Measurements from ENCODE around the gene PKN2.

Gene PKN2

DNA sequence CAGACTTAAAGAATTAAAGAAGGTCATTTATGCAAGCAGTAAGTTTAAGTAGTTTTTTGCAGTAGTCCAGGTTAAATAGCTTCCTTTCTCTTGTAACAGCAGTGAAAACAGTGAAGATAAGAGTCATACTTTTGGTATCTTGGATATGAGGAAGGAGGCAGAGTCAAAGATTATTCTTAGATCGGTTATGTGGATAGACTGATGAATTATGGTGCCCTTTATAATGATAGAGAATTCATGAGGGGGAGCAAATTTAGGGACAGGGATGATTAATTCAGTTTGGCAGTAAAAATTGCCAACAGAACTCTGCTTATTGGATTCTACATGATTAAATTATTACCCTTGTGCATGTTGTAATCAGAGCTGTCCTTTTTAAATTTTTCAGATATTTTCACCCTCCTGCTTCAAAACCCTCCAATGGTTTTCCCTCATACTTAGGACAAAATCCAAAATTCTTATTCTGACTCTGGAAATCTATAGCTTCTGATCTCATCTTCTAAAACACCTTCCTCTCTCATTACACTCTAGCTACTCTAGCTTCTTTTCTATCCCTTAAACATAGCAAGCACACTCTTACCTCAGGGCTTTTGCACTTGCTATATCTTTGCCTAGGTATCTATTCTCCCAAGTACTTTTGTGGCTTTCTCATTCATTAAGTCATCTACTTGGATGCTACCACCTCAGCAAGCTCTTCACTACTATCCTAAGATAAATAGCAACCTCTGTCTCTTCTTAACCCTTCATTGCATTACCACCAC lies 79.8 kb downstream of the PKN2 start:
- peak overlapping the region; percentile 1 for H3K27ac ChIP-seq (ENCODE audit: poor library complexity, severe bottlenecking)
- no peaks in the 10 kb centered on the region for H3K27me3 ChIP-seq (ENCODE audit: insufficient read depth, poor library complexity, severe bottlenecking)
- no peak overlapping the region for H3K4me3 ChIP-seq (ENCODE audit: severe bottlenecking)
- ATAC-seq (ENCODE audit: low read depth): peak; percentile 55; the same call in 2 of the 3 replicates
- DNase-seq (ENCODE audit: low spot score): no peak
- H3K9me3 ChIP-seq (ENCODE audit: severe bottlenecking): no peaks in the 10 kb centered on the region
- H3K4me1 ChIP-seq (ENCODE audit: insufficient read depth, poor library complexity, severe bottlenecking): peaks cover 8% of the 10 kb centered on the region
- peaks cover 29% of the 10 kb centered on the region for H3K36me3 ChIP-seq (ENCODE audit: low read depth)
- TF ChIP-seq, protein P1, sequence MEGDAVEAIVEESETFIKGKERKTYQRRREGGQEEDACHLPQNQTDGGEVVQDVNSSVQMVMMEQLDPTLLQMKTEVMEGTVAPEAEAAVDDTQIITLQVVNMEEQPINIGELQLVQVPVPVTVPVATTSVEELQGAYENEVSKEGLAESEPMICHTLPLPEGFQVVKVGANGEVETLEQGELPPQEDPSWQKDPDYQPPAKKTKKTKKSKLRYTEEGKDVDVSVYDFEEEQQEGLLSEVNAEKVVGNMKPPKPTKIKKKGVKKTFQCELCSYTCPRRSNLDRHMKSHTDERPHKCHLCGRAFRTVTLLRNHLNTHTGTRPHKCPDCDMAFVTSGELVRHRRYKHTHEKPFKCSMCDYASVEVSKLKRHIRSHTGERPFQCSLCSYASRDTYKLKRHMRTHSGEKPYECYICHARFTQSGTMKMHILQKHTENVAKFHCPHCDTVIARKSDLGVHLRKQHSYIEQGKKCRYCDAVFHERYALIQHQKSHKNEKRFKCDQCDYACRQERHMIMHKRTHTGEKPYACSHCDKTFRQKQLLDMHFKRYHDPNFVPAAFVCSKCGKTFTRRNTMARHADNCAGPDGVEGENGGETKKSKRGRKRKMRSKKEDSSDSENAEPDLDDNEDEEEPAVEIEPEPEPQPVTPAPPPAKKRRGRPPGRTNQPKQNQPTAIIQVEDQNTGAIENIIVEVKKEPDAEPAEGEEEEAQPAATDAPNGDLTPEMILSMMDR (IDR thresholded peaks at IDR 0.05; ENCODE audit: poor library complexity, severe bottlenecking): no peak

DNA sequence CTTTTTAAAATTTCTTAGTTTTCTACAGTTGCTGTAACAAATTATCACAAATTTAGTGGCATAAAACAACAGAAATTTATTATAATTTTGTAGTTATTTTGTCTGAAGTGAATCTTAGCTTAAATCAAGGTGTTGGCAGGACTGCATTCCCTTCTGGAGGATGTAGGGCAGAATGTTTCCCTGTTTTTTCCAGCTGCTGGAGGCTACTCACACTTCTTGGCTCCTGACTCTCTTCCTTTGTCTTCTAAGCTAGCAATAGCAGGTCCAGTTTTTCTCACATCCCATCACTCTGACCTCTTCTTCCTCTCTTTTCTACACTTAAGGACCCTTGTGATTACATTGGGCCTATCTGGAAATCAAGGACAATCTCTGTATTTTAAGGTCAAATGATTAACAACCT lies 84.1 kb downstream of the PKN2 start:
- no peak; the same call in 2 of the 3 replicates for ATAC-seq (ENCODE audit: low read depth)
- H3K4me3 ChIP-seq (ENCODE audit: severe bottlenecking): no peak overlapping the region
- no peak for DNase-seq (ENCODE audit: low spot score)

DNA sequence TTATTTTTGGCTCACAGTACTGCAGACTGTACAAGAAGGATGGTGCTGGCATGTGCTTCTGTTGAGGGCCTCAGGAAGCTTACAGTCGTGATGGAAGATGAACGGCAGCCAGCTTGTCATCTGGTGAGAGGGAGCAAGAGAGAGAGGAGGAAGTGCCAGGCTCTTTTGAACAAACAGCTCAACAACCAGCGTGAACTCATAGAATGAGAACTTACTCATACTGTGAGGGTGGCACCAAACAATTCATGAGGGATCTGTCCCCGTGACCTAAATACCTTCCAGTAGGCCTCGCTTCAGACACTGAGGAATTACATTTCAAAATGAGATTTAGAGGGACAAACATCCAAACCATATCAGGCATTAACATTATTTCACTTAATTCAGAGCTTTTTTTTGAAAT lies 84.7 kb downstream of the PKN2 start:
- Histone ChIP-seq H3K4me3 (ENCODE audit: severe bottlenecking) (no peak overlapping the region), H3K27me3 (ENCODE audit: insufficient read depth, poor library complexity, severe bottlenecking) (no peaks in the 10 kb centered on the region), H3K36me3 (ENCODE audit: low read depth) (peaks cover 23% of the 10 kb centered on the region), H3K27ac (ENCODE audit: poor library complexity, severe bottlenecking) (no peak overlapping the region), H3K4me1 (ENCODE audit: insufficient read depth, poor library complexity, severe bottlenecking) (peaks cover 7% of the 10 kb centered on the region), H3K9me3 (ENCODE audit: severe bottlenecking) (no peaks in the 10 kb centered on the region)
- TF ChIP-seq, protein P1 (IDR thresholded peaks at IDR 0.05; ENCODE audit: poor library complexity, severe bottlenecking): no peak
- no peak for DNase-seq (ENCODE audit: low spot score)
- ATAC-seq (ENCODE audit: low read depth): no peak

More for the DNA sequence above, 84.1 kb downstream of the PKN2 start:
- H3K4me1 ChIP-seq (ENCODE audit: insufficient read depth, poor library complexity, severe bottlenecking): peaks cover 3% of the 10 kb centered on the region
- TF ChIP-seq, protein P1 (IDR thresholded peaks at IDR 0.05; ENCODE audit: poor library complexity, severe bottlenecking): no peak
- H3K9me3 ChIP-seq (ENCODE audit: severe bottlenecking): no peaks in the 10 kb centered on the region
- H3K36me3 ChIP-seq (ENCODE audit: low read depth): peaks cover 23% of the 10 kb centered on the region
- H3K27me3 ChIP-seq (ENCODE audit: insufficient read depth, poor library complexity, severe bottlenecking): no peaks in the 10 kb centered on the region
- H3K27ac ChIP-seq (ENCODE audit: poor library complexity, severe bottlenecking): no peak overlapping the region

DNA sequence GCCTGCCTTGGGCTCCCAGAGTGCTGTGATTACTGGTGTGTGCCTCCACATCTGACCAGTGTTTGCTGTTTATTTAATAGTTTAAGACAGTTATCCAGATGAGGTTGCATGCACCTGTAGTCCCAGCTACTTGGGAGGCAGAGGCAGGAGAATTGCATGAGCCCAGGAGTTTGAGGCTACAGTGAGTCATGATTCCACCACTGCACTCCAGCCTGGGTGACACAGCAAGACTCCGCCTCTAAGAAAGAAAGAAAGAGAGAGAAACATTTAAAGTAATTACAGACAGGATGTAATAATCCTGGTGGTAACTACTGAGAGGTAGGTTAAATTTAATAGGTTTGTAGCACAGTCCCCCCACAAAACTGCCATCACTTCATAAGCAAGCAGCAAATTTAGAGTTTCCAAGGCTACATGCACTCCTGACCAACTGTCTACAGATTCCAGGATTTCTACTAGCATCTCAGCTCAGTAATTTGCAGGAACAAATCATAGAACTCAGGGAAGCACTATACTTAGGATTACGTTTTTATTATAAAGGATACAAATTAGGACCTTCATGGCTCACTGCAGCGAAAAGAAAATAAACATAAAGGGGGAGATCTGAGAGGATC lies 89.6 kb downstream of the PKN2 start:
- no peak for DNase-seq (ENCODE audit: low spot score)
- Histone ChIP-seq H3K9me3 (ENCODE audit: severe bottlenecking) (no peaks in the 10 kb centered on the region), H3K4me3 (ENCODE audit: severe bottlenecking) (no peak overlapping the region), H3K27me3 (ENCODE audit: insufficient read depth, poor library complexity, severe bottlenecking) (no peaks in the 10 kb centered on the region), H3K27ac (ENCODE audit: poor library complexity, severe bottlenecking) (peak overlapping the region; percentile 96), H3K4me1 (ENCODE audit: insufficient read depth, poor library complexity, severe bottlenecking) (peaks cover 23% of the 10 kb centered on the region), H3K36me3 (ENCODE audit: low read depth) (peaks cover 49% of the 10 kb centered on the region)
- ATAC-seq (ENCODE audit: low read depth): peak; percentile 76
- TF ChIP-seq, protein P1 (IDR thresholded peaks at IDR 0.05; ENCODE audit: poor library complexity, severe bottlenecking): no peak

DNA sequence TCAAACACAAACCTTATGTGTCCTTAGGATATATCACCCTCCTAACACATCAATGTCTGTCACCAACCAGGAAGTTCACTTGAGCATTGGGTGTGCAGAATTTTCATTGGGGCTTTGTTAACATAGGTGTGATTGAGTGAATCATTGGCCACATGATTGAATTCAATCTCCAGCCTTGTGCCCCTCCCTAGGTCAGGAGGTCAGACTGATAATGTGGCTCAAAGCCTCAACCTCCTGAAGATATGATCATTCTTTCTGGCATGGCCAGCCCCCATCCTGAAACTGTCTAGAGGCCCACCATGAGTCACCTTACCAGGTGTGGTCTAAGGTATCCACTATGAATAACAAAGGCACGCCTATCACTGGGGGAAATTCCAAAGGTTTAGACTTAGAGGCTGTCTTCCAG lies 90.1 kb downstream of the PKN2 start:
- DNase-seq (ENCODE audit: low spot score) (peak; percentile 90), ATAC-seq (ENCODE audit: low read depth) (peak; percentile 96)
- Histone ChIP-seq H3K36me3 (ENCODE audit: low read depth) (peaks cover 49% of the 10 kb centered on the region), H3K4me3 (ENCODE audit: severe bottlenecking) (no peak overlapping the region), H3K9me3 (ENCODE audit: severe bottlenecking) (no peaks in the 10 kb centered on the region), H3K27ac (ENCODE audit: poor library complexity, severe bottlenecking) (peak overlapping the region; percentile 96), H3K4me1 (ENCODE audit: insufficient read depth, poor library complexity, severe bottlenecking) (peaks cover 23% of the 10 kb centered on the region), H3K27me3 (ENCODE audit: insufficient read depth, poor library complexity, severe bottlenecking) (no peaks in the 10 kb centered on the region)
- TF ChIP-seq, protein P1 (IDR thresholded peaks at IDR 0.05; ENCODE audit: poor library complexity, severe bottlenecking): no peak
